ENCODE measurements around the gene APBA1.

APBA1 gene

GRCh38 chr9:69397384-69398214, 274.6 kb downstream of the APBA1 start:
- DNase-seq (ENCODE audit: low read depth): no peak

- no peak for DNase-seq (ENCODE audit: low read depth)
Measured at GRCh38 chr9:69396759-69397158, 275.4 kb downstream of the APBA1 start.

- DNase-seq (ENCODE audit: low read depth): no peak
Measured at GRCh38 chr9:69395718-69396117, 276.5 kb downstream of the APBA1 start.

GRCh38 chr9:69393425-69393824, 278.7 kb downstream of the APBA1 start:
- no peak for DNase-seq (ENCODE audit: low read depth)

GRCh38 chr9:69392826-69393225, 279.3 kb downstream of the APBA1 start:
- DNase-seq (ENCODE audit: low read depth): no peak

GRCh38 chr9:69391946-69392345, 280.2 kb downstream of the APBA1 start:
- DNase-seq (ENCODE audit: low read depth): no peak

- no peak for DNase-seq (ENCODE audit: low read depth)
Measured at GRCh38 chr9:69391487-69391886, 280.7 kb downstream of the APBA1 start.

- DNase-seq (ENCODE audit: low read depth): no peak
Measured at GRCh38 chr9:69389437-69389995, 282.7 kb downstream of the APBA1 start.

GRCh38 chr9:69388596-69388995, 283.6 kb downstream of the APBA1 start:
- DNase-seq (ENCODE audit: low read depth): no peak

GRCh38 chr9:69386651-69387050, 285.5 kb downstream of the APBA1 start:
- DNase-seq (ENCODE audit: low read depth): no peak

GRCh38 chr9:69385581-69386033, 286.6 kb downstream of the APBA1 start:
- no peak for DNase-seq (ENCODE audit: low read depth)

GRCh38 chr9:69382135-69382534, 290.0 kb downstream of the APBA1 start:
- no peak for DNase-seq (ENCODE audit: low read depth)

- DNase-seq (ENCODE audit: low read depth): no peak
Measured at GRCh38 chr9:69380811-69381210, 291.4 kb downstream of the APBA1 start.

- DNase-seq (ENCODE audit: low read depth): no peak
Measured at GRCh38 chr9:69380301-69380700, 291.9 kb downstream of the APBA1 start.

GRCh38 chr9:69379270-69379982, 292.7 kb downstream of the APBA1 start:
- DNase-seq (ENCODE audit: low read depth): no peak

GRCh38 chr9:69377981-69378380, 294.2 kb downstream of the APBA1 start:
- DNase-seq (ENCODE audit: low read depth): no peak

Measured in activated gamma-delta T cell treated with anti-CD3 and anti-CD28 coated beads, Interleukin-2, amount 50 U/mL, for 16 hours (primary cell).